Stimulated activated CD8-positive, alpha-beta memory T cell treated with anti-CD3 and anti-CD28 coated beads, Interleukin-7, amount 100 ng/mL, for 1 hour (primary cell): Measurements from ENCODE around the gene PIEZO2.

Experiments used
- DNase-seq, 2 donors: peaks; one replicate each; pipeline ENCODE4 v3.0.0-alpha.2; 2020; ENCODE audit warnings: low read depth in 2 of 2

The PIEZO2 gene

DNA sequence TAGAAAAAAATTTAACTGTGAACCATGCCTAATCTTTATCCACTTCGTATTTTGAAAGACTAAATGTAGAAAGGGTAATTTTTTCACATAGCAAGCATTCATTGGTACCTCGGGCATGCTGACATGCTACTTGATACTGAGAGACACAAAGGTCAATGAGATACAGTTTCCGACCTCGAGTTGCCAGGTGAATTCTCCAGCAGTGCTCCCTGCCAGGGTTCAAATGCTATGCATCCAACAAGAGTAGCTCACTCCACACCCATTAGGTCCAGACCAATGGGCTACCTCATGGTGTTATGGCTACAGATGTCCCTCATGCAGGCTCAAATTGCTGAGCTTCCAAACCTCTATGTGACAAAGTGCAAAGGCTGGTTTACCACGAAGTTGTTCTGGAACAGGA is 305.8 kb downstream of the PIEZO2 start:
- no peak for DNase-seq

DNA sequence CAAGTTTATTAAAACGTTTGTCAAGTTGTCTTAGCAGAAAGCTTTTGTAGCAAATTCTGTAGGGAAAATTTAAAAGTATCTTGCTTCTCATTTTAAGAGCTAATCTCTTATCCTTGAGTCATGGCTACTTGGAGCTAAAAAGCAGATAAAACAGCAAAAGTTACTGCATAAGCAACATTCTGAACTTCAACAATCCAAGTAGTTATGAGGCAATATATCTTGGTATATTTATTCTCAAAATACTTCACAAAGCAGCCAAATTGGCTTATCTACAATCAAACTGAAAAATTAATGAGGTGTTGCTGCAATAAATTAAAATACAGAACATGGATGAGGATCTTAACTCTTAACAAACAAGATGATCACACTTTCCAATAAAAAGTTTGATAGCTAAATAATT is 306.5 kb downstream of the PIEZO2 start:
- no peak for DNase-seq

DNA sequence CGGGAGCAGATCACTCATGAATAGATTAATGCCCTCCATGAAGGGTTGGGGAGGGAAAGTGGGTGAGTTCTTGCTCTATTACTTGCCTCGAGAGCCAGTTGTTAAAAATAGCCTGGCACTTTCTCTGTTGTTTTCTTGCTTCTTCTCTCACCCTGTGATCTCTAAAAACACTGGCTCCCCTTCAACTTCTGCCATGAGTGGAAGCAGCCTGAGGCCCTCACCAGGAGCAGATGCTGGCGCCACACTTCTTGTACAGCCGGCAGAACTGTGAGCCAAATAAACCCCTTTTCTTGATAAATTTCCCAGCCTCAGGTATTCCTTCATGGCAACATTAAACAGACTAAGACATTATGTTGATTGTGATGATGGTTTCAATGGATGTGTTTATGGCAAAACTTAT is 307.0 kb downstream of the PIEZO2 start:
- no peak for DNase-seq

DNA sequence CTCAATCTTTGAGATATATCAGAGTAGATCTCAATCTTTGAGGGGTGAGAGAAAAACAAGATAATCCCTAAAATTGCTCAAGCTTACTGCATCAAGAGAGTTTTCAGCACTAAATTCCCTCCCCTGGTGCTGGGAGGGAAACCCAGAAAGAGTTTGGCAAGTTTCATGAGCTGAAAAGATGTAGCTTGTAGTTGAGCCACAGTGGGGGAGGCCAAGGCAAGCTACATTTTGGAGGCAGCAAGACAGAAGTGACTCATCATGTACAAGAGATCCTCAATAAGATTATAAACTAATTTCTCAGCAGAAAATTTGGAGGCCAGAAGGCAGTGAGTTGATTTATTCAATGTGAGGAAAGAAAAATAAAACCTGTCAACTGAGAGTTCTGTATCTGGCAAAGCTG is 308.2 kb downstream of the PIEZO2 start:
- DNase-seq, result no peak

DNA sequence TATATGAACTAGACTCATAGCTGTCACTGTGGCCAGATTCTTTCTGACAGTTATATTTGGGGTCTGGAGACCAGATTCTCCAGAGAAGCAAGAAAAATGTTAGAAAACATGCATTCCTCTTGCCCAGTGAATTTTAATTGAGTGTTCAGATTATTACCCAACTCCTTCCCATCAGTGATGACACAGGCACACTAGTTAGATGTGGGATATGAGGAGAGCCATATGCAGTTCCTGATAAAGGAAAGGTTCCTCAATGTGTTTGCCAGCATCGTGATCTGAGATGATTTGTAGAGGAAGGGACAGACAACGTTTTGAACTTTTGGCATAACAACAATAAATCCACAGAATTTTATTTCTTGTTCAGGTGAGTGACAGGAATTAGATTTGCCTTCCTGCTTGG is 308.6 kb downstream of the PIEZO2 start:
- no peak for DNase-seq

DNA sequence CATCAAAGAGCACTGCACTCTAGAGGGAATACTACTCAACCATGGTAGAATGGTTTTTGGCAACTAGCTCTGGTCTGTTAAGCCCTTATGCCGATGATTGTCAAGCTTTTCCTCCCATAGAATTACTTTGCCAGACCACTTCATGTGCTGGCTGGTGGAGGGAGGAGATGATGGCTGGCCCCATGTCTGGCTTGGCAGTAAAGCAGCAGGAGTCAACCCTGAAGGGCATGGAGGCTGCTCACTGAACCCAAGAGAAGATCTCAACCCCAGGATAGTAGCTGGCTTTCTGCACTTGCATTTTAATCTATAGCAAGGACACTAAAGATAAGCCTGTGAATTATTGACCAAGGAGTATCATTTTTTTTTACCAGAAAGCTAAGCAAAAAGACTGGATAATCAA is 309.9 kb downstream of the PIEZO2 start:
- DNase-seq, result no peak

DNA sequence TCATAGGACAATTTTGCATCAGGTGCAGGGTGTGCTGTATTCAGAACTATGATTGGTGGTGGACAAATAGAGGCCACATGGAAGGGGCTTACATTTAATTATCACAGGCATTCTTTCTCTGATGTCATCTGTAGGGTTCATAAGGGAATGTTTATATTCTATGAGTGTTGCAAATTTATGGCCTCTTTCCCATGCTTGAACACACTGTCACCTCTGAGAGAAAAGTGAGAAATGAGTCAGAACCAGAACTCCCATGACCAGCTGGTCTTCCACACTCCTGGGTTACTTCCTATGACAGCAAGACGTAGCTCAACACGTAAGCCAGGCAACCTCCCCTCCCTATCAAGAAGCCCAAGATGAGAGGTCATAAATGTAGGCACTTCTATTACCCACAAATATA is 310.8 kb downstream of the PIEZO2 start:
- DNase-seq, result no peak

DNA sequence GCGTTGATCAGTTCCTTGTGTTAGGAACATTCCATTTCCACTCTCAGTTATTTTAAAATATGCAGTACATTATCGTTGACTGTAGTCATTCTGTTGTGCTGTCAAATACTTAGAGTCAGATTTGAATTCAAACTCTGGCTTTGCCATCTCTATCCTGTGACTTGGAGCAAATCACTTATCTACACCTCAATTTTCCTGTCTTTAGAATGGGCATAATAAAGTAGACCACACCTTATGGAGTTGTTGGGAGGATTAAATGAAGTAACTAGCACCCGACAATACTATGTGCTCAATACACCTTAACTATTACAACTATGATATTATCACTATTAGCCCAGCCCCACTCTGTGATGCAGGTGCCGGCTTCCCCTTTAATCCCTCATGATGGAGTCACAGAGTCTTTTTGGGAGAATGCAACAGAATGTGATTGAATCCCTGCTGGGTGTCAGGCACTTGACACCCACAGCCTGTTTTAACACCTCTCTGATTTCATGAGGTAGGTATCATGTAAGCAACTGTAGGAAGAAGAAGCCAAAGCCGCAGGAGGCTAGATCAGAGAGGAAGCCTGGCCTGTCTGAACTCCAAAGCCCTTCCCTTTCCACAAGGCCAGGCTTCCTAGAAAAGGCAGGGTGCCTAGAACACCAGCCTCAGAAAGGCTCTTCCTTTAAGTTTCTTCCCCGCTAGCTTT is 315.1 kb downstream of the PIEZO2 start:
- DNase-seq, result no peak

DNA sequence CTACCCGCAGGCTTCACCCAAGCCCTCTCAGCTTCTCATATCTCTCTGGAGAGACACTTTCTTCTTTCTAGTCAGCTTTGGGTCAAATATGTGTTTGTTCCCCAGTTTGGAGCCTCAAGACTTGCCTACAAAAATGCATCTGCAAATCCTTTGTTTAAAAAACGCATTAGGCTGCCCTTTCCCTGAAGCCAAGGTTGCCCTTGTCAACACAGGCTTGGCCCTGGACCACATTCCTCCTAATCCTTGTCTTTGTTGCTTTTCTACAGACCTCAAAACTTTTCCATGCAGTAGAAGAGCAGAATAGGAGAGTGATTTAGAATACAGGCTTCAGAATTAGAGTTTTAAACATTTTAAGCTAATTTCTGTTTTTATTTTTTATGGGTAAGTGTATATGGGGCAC is 315.7 kb downstream of the PIEZO2 start:
- DNase-seq, result no peak

DNA sequence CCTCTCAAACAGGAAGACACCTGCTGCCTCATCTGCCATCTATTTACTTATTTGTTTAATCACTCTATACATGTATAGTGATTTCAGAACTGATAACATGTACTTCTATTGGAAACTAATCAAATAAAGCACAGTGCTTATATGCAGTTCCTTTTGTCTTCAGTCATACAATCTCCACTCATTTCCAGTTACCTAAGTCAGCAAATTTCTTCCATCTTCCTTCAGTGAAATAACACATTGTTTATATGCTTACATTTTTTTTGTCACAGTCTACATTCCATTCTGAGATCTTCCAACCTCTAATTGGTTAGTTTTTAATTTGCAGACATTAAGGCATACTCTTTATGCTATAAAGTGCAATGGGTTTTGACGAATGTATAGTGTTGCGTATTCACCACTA is 323.0 kb downstream of the PIEZO2 start:
- no peak for DNase-seq

DNA sequence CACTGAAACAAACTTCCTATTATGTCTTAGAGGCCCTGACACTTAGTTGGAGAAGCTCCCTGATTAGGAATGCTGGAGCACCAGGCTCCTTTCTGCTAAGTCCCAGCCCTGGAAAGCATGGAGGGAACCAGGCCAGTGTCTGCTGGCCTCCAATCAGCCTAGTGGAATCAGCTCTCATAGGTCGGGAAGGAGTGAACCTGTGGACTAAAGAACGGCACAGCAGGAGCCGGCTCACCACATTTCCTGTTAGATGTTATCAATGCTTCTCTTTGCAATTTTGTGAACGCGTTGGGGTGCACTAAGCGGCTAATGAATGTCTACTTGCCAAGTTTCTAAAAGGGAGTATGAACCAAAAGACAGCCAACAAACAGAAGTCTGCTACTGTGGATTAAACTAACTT is 326.9 kb downstream of the PIEZO2 start:
- DNase-seq, result no peak

DNA sequence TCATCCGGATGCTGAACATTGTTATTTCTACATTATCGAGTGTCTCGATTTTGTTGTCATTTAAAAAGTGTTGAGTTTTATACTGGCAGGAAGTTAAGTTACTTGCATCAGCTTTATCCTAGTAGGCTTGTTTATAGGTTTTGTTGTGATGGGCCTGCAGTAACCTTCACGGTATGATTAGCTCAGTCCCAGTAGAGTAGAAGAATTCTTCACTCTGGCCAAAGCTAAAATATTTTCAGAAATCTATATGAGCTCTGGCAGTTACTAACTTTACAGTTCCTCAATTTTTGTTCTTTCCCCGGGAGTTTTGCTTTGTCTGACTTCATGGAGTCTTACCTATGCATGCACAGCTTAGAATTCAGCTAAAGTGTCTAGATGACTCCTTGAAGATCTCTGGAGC is 328.7 kb downstream of the PIEZO2 start:
- no peak for DNase-seq

DNA sequence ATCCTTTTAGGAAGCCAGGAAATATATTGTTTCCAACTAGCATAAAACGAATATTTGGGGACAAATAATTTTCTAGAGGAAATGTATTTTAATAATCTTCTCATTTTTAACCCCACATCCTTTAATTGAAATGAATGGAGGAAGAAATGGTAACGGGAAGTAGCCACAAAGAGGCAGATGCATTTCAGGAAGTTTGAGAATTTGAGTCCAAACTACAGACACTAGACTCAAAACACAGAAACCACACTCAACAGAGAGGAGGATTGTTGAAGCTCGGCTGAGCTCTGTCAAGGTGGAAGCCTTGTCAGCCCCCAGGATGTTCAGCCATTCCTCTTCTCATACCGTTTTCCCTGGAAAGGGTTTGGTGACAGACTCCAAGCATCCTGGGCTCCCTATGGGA is 335.0 kb downstream of the PIEZO2 start:
- no peak for DNase-seq

DNA sequence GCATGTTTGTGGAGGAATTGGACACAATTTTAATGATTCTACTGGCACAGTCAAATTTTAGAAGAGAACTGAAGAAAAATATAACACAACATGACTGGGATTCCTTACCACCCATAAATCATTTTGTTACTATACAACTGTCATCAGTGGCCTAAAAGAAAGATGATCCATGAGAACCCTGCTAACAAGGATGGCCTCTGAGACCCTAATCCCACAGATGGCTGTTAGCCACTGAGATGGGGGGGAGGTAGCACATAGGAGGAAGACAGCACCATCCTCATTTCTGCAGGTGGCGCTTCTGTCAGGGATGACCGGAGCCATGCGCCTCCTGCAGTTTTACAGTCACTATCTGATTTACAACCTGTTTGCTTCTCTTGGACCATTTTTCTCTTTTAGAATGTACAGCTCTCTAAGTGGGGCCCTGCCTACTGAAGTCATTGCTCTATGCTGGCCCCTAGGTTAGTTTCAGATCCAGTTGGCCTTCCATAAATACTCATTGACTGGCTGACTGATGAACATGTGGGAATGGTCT is 343.7 kb downstream of the PIEZO2 start:
- DNase-seq, result no peak

DNA sequence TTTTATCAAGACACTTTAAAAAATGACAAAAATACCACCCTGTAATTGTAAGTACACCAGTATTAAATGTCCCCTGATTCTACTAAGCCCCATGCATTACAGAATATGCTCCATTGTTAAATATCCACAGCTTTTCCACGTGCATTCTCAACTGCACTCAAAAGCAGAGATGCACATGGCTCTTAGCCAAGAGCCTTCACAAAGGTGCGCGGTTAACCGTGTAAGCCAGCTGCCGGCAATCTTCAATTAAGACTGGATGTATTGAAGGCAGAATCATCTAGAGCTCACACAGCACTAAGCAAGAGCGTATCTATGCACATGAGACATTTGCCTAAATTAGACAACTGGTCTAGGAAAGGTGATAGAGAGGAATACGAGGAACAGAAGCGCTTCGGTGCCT is 345.2 kb downstream of the PIEZO2 start:
- no peak for DNase-seq

DNA sequence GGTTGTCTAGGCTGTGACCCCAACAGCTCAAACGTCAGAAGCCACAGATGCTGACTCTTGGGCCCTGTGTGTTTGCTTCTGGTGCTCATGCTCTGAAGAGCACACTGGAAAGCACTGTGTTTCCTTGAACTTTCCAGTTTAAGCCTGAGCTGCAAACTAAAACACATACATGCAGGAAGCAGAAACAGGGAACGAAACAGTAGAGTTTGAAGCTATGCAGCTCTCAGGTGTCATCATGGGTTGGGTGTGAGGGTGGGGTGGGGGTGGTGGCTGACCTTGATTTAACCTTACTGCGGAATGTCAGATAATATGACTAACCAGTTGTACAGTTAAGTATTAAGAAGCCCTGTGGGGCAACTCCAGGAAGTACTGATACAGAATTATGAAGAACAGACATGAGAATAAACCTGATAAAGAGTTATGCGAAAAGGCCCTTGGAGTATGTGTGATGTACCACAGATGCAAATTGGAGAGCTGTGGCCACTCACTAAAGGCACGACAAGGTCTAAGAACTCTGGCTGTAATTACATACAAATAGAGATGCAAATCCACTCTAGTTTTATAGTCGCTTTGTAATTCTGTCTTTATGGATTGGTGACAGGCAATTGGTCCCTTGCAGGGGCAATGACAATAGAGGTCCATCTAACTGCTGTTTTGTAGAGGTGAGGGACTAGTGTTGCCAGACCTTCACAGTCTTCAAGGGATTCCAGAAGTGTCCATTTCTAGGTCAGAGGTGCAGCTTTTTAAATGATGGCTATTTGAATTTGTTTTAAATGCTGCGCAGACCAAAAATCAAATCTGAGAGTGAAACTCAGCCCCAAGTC is 350.4 kb downstream of the PIEZO2 start:
- DNase-seq, result no peak

DNA sequence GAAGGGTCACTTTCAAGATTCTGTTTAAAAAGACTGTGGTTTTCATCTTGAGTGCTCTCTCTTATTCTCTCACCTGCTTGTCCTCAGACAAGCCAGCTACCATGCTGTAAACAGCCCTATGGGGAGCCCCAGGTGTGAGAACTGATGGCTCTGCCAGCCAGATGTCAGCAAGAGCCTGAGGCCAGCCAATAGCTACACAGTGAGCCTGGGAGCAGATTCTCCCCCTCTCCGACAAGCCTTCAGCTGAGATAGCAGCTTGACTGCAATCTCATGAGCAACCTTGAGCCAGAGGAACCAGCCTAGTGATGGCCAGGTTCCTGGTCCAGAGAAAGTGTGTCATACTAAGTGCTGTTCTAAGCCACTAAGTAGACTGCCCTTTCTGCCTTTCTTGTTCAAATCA is 351.5 kb downstream of the PIEZO2 start:
- DNase-seq, result no peak

DNA sequence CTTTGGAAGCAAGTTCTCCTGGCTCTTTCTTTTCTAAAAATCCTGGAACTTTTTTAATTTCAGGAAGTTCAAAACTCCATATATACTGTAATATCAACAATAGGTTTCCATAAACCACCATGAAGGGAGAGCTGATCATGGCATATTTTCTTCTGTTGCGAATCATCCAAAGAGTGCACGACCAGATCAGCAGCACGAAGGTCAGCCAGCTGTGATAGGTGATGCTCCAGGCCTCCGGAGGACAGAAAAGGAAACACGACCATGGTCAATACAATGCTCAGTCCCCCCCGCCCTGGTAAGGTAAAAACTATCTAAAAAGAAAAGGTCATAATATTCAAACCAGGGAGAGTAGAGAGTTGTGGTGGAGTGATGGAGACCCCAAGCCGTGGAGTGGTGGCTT is 354.6 kb downstream of the PIEZO2 start:
- DNase-seq, result no peak

DNA sequence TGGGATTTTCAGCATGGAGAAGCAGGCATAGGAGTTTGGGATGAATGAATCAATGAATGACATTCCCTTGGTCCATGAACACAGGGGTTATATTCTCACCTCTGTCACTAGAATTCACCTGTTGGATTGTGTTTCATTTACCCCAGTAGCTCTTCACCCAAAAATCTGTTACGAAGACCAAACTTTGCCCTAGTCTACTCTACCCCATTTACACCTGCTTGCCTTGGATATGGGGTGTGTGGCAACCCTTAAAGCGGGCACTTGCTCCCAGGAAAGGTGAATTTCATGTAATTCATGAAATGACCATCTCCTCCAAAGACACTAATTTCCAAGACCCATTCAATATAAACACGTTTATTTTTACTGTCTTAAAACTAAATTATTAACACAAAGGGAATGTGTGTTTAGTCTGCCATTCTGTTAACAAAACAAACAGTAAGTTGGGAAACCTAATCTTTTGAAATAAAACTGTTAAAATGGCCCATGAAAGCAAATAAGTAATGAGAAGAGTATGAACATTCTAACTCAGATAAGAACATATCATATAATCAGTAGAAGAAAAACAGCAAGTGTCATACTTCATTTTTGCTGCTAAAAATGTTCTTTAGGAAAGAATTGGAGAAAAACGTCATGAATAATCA is 355.5 kb downstream of the PIEZO2 start:
- DNase-seq, result no peak

DNA sequence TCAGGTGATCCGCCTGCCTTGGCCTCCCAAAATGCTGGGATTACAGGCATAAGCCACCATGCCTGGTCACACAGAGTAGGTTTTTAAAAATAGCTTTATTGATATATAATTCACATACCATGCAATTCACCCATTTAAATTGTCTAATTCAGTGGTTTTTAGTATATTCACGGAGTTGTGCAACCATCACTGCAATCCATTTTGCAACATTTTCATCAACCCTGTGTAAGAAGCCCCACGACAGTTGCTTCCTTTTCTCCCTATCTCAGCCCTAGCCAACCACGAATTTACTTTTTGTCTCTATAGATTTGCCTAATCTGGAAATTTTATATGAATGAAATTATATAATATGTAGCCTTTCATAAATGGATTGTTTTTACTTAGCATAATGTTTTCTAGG is 357.2 kb downstream of the PIEZO2 start:
- DNase-seq, result no peak

DNA sequence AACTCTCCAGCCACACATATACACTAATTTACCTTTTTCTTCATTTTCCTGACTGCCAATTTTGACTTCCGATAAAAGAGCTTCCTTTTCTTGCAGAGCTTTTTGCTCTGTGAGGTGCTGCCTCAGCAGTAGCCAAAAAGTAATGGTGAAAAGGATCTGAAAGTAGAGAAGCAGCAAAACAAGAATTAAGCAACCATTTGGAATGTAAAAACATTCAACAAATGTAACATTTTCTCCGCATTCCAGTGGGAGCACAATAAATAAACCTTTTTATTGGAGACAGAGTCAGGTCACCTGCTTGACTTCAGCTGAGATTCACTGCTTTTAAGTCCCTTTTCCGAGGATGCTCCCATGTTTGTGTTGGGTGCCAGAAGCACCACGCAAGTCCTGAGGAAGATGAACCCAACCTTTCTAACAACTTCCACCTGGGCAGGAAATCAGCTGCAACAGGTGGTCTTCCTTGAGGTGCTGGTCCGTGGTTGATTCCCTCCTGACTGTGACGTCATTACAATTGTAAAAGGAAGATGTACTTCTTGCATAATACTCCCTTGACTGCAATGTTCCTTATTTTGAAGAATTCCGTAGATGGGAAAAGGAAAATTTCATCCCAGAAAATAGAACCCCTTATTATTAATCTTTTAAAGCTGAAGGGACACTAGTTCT is 358.1 kb downstream of the PIEZO2 start:
- no peak for DNase-seq

DNA sequence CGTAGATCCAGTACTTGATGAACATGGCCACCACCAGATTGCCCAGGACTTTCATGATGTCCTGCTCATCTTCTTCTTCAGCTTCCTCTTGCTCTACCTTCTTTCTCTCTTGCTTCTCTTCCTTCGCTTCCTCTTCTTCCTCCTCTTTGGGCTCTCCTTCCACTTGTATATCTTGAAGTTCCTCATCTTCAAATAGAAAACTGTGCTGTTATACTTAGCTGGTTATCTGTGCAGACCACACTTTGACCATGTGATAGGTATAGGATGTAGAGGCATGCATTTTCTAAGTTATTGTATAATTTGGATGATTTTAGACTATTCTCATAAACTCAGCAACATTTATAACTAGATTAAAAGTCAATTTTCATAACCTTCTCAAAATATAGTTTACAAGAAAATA is 360.2 kb downstream of the PIEZO2 start:
- DNase-seq, result no peak
